ENCODE data around the gene DLG5. TPM values are rescaled to one million over a fixed set of nuclear protein-coding genes. Genes with fewer than 3 reads are reported as not detected.

The DLG5 gene
- total RNA-seq, 4 donors from 2014 or later = 52.0 to 127 (median 56.3) TPM

GRCh38 chr10:77818378-77818777 is 108.2 kb downstream of the DLG5 start:
- Histone ChIP-seq H3K4me1 (peaks cover 0 to 4% (median 0%) of the 10 kb centered on the region in 3 donors), H3K9me3 (no peaks in the 10 kb centered on the region), H3K36me3 (peaks cover 0 to 98% of the 10 kb centered on the region in 2 donors), H3K4me3 (no peak overlapping the region), H3K27ac (no peak overlapping the region), H3K27me3 (no peaks in the 10 kb centered on the region)
- WGBS, 2 donors (ENCODE audit: low coverage in 1 of 2) = 83 to 98% methylated on average over 2 to 4 of the region's 4 CpGs
- ATAC-seq = no peak
- no peak for TF ChIP-seq POLR2A (IDR thresholded peaks at IDR 0.05)
- no peak for TF ChIP-seq EP300 (IDR thresholded peaks at IDR 0.05)
- TF ChIP-seq POLR2AphosphoS5 (IDR thresholded peaks at IDR 0.05) = no peak
- no peak for TF ChIP-seq CTCF (IDR thresholded peaks at IDR 0.05)

- peaks cover 0 to 4% (median 0%) of the 10 kb centered on the region in 3 donors for H3K4me1 ChIP-seq
- H3K36me3 ChIP-seq = peaks cover 0 to 100% of the 10 kb centered on the region in 2 donors
- 88 to 93% methylated on average over 4 to 5 of the region's 11 CpGs for WGBS, 2 donors (ENCODE audit: low coverage in 1 of 2)
Observed at GRCh38 chr10:77817541-77817940, 109.0 kb downstream of the DLG5 start.

GRCh38 chr10:77816311-77816710 is 110.2 kb downstream of the DLG5 start:
- TF ChIP-seq EP300 (IDR thresholded peaks at IDR 0.05) (no peak), POLR2AphosphoS5 (IDR thresholded peaks at IDR 0.05) (no peak), POLR2A (IDR thresholded peaks at IDR 0.05) (no peak), CTCF (IDR thresholded peaks at IDR 0.05) (no peak)
- no peak overlapping the region for H3K4me3 ChIP-seq
- H3K36me3 ChIP-seq = peaks cover 0 to 100% of the 10 kb centered on the region in 2 donors
- no peak for ATAC-seq
- no peaks in the 10 kb centered on the region for H3K27me3 ChIP-seq
- H3K9me3 ChIP-seq = no peaks in the 10 kb centered on the region
- no peak overlapping the region for H3K27ac ChIP-seq
- H3K4me1 ChIP-seq = no peaks in the 10 kb centered on the region
- 97% methylated on average over 6 of the region's 11 CpGs; no CpG with 5 or more reads in 1 of the 2 donors for WGBS, 2 donors (ENCODE audit: low coverage in 1 of 2)

More at GRCh38 chr10:77817541-77817940, 109.0 kb downstream of the DLG5 start:
- H3K27ac ChIP-seq = no peak overlapping the region
- H3K9me3 ChIP-seq = no peaks in the 10 kb centered on the region
- no peak for TF ChIP-seq POLR2A (IDR thresholded peaks at IDR 0.05)
- H3K4me3 ChIP-seq = no peak overlapping the region
- ATAC-seq = no peak
- H3K27me3 ChIP-seq = no peaks in the 10 kb centered on the region

DNA sequence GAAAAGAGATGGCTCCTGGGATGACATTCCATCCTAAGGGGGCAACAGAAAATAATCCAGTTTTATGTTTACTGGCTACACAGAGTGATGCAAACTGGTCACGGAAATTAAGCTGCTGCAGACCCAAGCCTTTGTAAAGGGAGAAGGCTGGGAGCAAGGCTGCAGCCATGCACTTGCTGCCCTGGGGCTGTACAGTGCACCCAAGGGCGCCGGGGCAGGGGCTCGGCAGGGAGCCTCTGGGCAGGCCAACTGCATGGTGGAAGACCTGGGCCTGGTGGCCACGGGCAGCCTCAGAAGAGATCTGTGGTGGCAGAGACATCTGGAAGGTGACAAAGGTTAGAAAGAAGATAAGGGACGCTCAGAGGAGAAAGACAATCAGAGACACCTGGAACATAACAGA is 113.8 kb downstream of the DLG5 start:
- peaks cover 0 to 100% of the 10 kb centered on the region in 2 donors for H3K36me3 ChIP-seq
- H3K4me3 ChIP-seq = no peak overlapping the region
- H3K4me1 ChIP-seq = no peaks in the 10 kb centered on the region
- no peaks in the 10 kb centered on the region for H3K27me3 ChIP-seq
- TF ChIP-seq POLR2AphosphoS5 (IDR thresholded peaks at IDR 0.05) (no peak), CTCF (IDR thresholded peaks at IDR 0.05) (no peak), POLR2A (IDR thresholded peaks at IDR 0.05) (no peak), EP300 (IDR thresholded peaks at IDR 0.05) (no peak)
- H3K27ac ChIP-seq = no peak overlapping the region
- WGBS, 2 donors (ENCODE audit: low coverage in 1 of 2) = 67 to 83% methylated on average over 1 to 4 of the region's 6 CpGs
- no peak for ATAC-seq
- H3K9me3 ChIP-seq = no peaks in the 10 kb centered on the region

GRCh38 chr10:77811831-77812430 is 114.6 kb downstream of the DLG5 start:
- no peaks in the 10 kb centered on the region for H3K4me1 ChIP-seq
- H3K9me3 ChIP-seq = no peaks in the 10 kb centered on the region
- H3K36me3 ChIP-seq = peaks cover 0 to 100% of the 10 kb centered on the region in 2 donors
- H3K27me3 ChIP-seq = no peaks in the 10 kb centered on the region
- H3K27ac ChIP-seq = no peak overlapping the region
- ATAC-seq = no peak
- H3K4me3 ChIP-seq = no peak overlapping the region
- WGBS, 2 donors (ENCODE audit: low coverage in 1 of 2) = 100% methylated on average over 1 of the region's 23 CpGs; no CpG with 5 or more reads in 1 of the 2 donors
- no peak for TF ChIP-seq POLR2AphosphoS5 (IDR thresholded peaks at IDR 0.05)
- TF ChIP-seq EP300 (IDR thresholded peaks at IDR 0.05) = no peak
- no peak for TF ChIP-seq CTCF (IDR thresholded peaks at IDR 0.05)
- TF ChIP-seq POLR2A (IDR thresholded peaks at IDR 0.05) = no peak

Measured in gastroesophageal sphincter (tissue), 4 donors.